Measurements from ENCODE around the gene CDC16. TPM values are rescaled to one million over a fixed set of nuclear protein-coding genes. Genes with fewer than 3 reads are reported as not detected.

CDC16 gene
- total and polyA plus RNA-seq, 2 of the 4 experiments (the other 2 are of a cell fraction) = 41.6 to 66.6 TPM

DNA sequence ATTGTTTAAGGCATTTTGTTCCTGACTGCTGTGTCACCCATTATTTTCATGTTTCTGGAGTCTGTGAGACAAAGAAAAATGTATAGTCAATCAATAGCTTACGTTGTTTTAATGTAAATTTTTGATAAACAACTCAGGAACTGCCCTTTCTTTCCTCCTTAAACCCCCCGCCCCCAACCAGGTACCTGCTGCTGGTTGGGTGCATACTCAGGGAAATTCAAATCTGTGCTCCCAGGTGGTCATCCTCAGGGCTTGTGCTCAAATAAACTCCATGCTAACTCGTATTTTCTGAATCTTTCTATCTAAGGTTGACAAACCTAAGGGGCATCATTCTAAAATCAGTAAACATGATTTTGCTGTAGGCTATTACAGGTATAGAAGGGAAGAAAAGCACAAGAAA is 4.1 kb upstream of the CDC16 start:
- Histone ChIP-seq H2BK5ac (ENCODE audit: low read depth, low read length, poor library complexity, severe bottlenecking) (no peak overlapping the region), H4K5ac (ENCODE audit: low read depth, low read length) (no peak overlapping the region), H2BK15ac (ENCODE audit: low read depth, low read length) (peak overlapping the region; percentile 17; the same call in 1 of the 3 replicates), H3K14ac (replicated peaks; ENCODE audit: low read depth, low read length) (0 out of 2 replicates have a peak overlapping the region, but pooled peaks have one; percentile 6), H3K4ac (ENCODE audit: low read depth, low read length) (peak overlapping the region; percentile 50; the same call in 1 of the 2 replicates), H3K27ac (ENCODE audit: insufficient read depth, low read length) (no peak overlapping the region), H3K9me3 (ENCODE audit: control insufficient read depth, insufficient read depth, low read length) (no peaks in the 10 kb centered on the region), H2AK5ac (ENCODE audit: low read depth, low read length) (0 out of 2 replicates have a peak overlapping the region, but pooled peaks have one; percentile 35), H3K4me2 (ENCODE audit: low read depth, low read length) (no peak overlapping the region), H3K79me1 (ENCODE audit: low read depth in 1 of 2, low read length in 2 of 2) (peaks cover 0 to 9% of the 10 kb centered on the region in 2 experiments; a peak in 2 of 4 replicates), H3K18ac (ENCODE audit: low read depth, low read length) (no peak overlapping the region), H2BK120ac (ENCODE audit: low read depth, low read length) (peak overlapping the region; percentile 76), H3K4me3 (ENCODE audit: insufficient read depth, low read depth, low read length) (no peak overlapping the region), H3K23ac (ENCODE audit: low read depth, low read length) (no peak overlapping the region), H3K9me1 (ENCODE audit: insufficient read depth, low read length) (no peaks in the 10 kb centered on the region), H4K91ac (ENCODE audit: insufficient read depth, low read depth, low read length) (no peak overlapping the region; the same call in 1 of the 2 replicates), H3K27me3 (ENCODE audit: control insufficient read depth, insufficient read depth, low read length) (no peaks in the 10 kb centered on the region), H4K8ac (ENCODE audit: low read depth in 2 of 2, low read length in 2 of 2) (peak overlapping the region in 1 of 2 experiments; percentile 47; a peak in 1 of 4 replicates), H2BK20ac (ENCODE audit: low read depth, low read length) (no peak overlapping the region), H2AFZ (replicated peaks; ENCODE audit: low read length, poor library complexity) (no peak overlapping the region), H3K4me1 (ENCODE audit: control insufficient read depth, insufficient read depth, low read length) (peaks cover 8% of the 10 kb centered on the region), H2AK9ac (replicated peaks; ENCODE audit: low read depth, low read length, poor library complexity) (no peak overlapping the region), H3K56ac (ENCODE audit: extremely low read depth, insufficient read depth, low read length) (no peak overlapping the region), H3K9ac (ENCODE audit: low read depth, low read length) (no peak overlapping the region), H3K36me3 (ENCODE audit: control insufficient read depth, insufficient read depth, low read length) (no peaks in the 10 kb centered on the region), H4K20me1 (ENCODE audit: insufficient read depth, low read length) (no peaks in the 10 kb centered on the region)
- no peak for DNase-seq
- ChIA-PET POLR2A (ENCODE audit: unreplicated experiment) (no interaction called here), CTCF (no interaction called here)
- dilution Hi-C loops (cut with HindIII; ENCODE audit: low sequenced_read_pairs, unreplicated experiment) (no loop called here), in situ Hi-C loops (cut with MboI; ENCODE audit: low sequenced_read_pairs) (no loop called here), intact Hi-C loops (cut with micrococcal nuclease) (no loop called here)
- no CpG with 5 or more reads among the region's 3 CpGs for WGBS, 2 experiments (ENCODE audit: extremely low coverage in 2 of 2, insufficient read length in 1 of 2)
- no peak for TF ChIP-seq SMC3 (IDR thresholded peaks at IDR 0.05; ENCODE audit: low read depth, low read length)
- no peak for TF ChIP-seq FOS (IDR thresholded peaks at IDR 0.05; ENCODE audit: low read depth, low read length)
- TF ChIP-seq RAD21 (IDR thresholded peaks at IDR 0.05; ENCODE audit: low read length) = no peak
- no peak for TF ChIP-seq NFE2L2 (IDR thresholded peaks at IDR 0.05; ENCODE audit: low read depth, low read length)
- TF ChIP-seq, protein P1, sequence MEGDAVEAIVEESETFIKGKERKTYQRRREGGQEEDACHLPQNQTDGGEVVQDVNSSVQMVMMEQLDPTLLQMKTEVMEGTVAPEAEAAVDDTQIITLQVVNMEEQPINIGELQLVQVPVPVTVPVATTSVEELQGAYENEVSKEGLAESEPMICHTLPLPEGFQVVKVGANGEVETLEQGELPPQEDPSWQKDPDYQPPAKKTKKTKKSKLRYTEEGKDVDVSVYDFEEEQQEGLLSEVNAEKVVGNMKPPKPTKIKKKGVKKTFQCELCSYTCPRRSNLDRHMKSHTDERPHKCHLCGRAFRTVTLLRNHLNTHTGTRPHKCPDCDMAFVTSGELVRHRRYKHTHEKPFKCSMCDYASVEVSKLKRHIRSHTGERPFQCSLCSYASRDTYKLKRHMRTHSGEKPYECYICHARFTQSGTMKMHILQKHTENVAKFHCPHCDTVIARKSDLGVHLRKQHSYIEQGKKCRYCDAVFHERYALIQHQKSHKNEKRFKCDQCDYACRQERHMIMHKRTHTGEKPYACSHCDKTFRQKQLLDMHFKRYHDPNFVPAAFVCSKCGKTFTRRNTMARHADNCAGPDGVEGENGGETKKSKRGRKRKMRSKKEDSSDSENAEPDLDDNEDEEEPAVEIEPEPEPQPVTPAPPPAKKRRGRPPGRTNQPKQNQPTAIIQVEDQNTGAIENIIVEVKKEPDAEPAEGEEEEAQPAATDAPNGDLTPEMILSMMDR (conservative IDR thresholded peaks at IDR 0.05; ENCODE audit: low read depth, low read length) = no peak
- no peak for TF ChIP-seq POLR2A (IDR thresholded peaks at IDR 0.05; ENCODE audit: low read depth, low read length)
- no peak for TF ChIP-seq MAFK (IDR thresholded peaks at IDR 0.05; ENCODE audit: low read depth, low read length)
- no TSS peak for BruUV-seq (replicated peaks)
- ATAC-seq (ENCODE audit: low read depth) = no peak

Data from IMR-90 (cell line).